HUES48 (cell line): ENCODE data around the gene ZNF750.

Experiments
- H3K27ac ChIP-seq: one replicate; pipeline ENCODE4 v1.7.0; 2013; ENCODE audit warnings: low read depth, low read length, inconsistent platforms
- H3K27me3 ChIP-seq: 2 replicates; pipeline ENCODE4 v1.6.1; 2013; ENCODE audit warnings: mild to moderate bottlenecking, low read length; ENCODE audit not compliant: control insufficient read depth, insufficient read depth
- H3K36me3 ChIP-seq: 2 replicates; pipeline ENCODE4 v1.6.1; 2013; ENCODE audit warnings: low read length; ENCODE audit not compliant: control insufficient read depth, insufficient read depth
- H3K4me1 ChIP-seq: 2 replicates; pipeline ENCODE4 v1.6.1; 2013; ENCODE audit warnings: mild to moderate bottlenecking, low read length; ENCODE audit not compliant: control insufficient read depth, insufficient read depth
- H3K4me3 ChIP-seq: 2 replicates; pipeline ENCODE4 v1.5.1; 2013; ENCODE audit warnings: mild to moderate bottlenecking, low read depth, low read length
- H3K9ac ChIP-seq: 2 replicates; pipeline ENCODE4 v1.6.1; 2013; ENCODE audit warnings: mild to moderate bottlenecking, low read depth, low read length, moderate library complexity
- H3K9me3 ChIP-seq: 2 replicates; pipeline ENCODE4 v1.6.1; 2013; ENCODE audit warnings: low read length; ENCODE audit not compliant: control insufficient read depth, insufficient read depth

ZNF750 gene

DNA sequence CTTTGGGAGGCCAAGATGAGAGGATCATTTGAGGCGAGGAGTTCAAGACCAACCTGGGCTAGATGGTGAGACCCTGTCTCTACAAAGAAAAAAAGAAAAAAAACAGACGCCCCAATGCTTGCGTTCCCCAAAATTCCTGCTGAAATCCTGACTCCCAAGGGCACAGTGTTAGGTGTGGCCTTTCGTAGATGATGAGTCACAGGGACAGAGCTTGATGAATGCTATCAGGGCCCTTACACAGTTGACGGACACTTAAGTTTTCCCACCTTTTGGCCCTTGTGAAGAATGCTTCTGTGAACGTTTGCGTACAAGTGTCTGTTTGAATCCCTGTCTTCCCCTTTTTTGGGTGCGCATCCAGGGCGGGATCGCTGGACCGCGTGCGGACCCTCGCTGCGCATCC lies 16.5 kb upstream of the ZNF750 start:
- H3K9ac ChIP-seq = no peak overlapping the region
- no peaks in the 10 kb centered on the region for H3K4me1 ChIP-seq
- H3K36me3 ChIP-seq = 0 out of 2 replicates have a peak, but pooled peaks cover 19% of the 10 kb centered on the region
- H3K27ac ChIP-seq = no peak overlapping the region
- H3K4me3 ChIP-seq = no peak overlapping the region
- H3K9me3 ChIP-seq = no peaks in the 10 kb centered on the region
- no peaks in the 10 kb centered on the region for H3K27me3 ChIP-seq

DNA sequence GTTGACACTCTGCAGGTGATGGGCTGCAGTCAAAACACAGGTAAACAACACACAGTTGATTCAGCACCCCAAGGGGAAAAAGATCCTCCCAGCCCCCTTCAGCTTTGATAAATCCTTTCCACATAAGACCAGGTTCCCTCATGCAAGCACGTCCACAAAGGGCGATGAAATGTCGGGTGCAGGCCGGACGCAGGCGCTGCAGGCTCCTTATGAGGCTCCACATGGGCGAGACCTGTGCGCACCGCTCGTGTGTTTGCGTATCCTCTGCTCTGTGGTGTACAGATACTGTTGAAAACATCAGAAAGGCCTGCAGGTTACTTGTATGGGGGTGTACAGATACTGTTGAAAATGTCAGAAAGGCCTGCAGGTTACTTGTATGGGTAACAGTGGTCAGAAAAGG lies 14.4 kb upstream of the ZNF750 start:
- H3K9ac ChIP-seq = no peak overlapping the region
- no peaks in the 10 kb centered on the region for H3K4me1 ChIP-seq
- H3K4me3 ChIP-seq = no peak overlapping the region
- no peaks in the 10 kb centered on the region for H3K27me3 ChIP-seq
- H3K9me3 ChIP-seq = no peaks in the 10 kb centered on the region
- no peak overlapping the region for H3K27ac ChIP-seq
- H3K36me3 ChIP-seq = peaks cover 24% of the 10 kb centered on the region; the same call in 1 of the 2 replicates

DNA sequence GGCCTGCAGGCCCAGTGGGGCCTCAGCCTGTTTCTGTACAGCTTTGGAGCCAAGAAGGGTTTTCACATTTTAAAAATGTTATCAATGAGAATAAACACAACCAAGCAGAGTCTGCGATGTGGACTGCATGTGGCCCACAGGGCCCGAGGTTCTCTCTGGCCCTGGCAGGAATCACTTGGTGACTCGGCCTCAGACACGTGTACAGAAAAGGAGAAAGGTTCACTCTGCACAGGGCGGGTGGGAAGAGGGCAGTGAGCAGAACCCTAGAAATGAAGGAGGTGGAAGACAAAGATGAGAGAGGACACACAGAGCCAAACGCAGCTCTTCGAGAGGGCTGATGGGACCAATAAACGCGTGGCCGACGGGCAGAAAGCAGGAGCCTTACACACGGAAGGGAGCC lies 11.6 kb upstream of the ZNF750 start:
- Histone ChIP-seq H3K27me3 (no peaks in the 10 kb centered on the region), H3K9me3 (no peaks in the 10 kb centered on the region), H3K4me1 (no peaks in the 10 kb centered on the region), H3K4me3 (no peak overlapping the region), H3K36me3 (peaks cover 27% of the 10 kb centered on the region; the same call in 1 of the 2 replicates), H3K9ac (no peak overlapping the region), H3K27ac (no peak overlapping the region)

DNA sequence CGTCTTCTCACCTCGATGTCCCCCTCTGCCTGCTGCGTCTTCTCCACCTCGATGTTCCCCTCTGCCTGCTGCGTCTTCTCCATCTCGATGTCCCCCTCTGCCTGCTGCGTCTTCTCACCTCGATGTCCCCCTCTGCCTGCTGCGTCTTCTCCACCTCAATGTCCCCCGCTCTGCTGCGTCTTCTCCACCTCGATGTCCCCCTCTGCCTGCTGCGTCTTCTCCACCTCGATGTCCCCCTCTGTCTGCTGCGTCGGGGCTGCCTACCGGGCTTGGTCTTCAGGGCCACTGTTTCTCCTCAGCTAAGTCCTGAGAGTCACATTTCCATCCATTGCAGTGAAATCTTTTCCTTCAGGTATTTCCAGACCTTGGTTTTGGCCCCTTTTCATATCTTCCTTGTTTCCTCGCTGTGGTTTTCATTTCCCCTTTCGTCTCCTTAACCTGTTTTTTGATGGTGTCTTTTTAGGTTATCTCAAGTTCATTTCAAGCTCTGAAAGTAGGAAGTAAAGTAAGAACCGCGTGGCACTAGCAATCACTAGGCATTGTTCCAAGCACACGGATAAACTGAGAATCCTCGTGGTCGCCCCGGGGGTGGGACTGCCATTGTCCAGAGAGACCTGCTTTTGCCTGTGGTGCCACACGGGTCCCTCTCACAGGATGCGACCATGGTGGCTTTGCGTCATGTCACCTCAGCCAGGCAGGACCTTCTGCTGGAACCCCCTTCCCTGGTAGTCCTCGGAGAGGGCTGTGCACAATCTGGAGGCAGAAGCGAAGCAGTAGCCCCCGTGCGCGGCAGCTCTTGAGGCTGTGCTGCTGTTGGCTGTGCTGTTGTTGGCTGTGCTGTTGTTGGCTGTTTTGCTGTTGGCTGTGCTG lies 9.5 kb upstream of the ZNF750 start:
- Histone ChIP-seq H3K4me3 (no peak overlapping the region), H3K27me3 (no peaks in the 10 kb centered on the region), H3K4me1 (no peaks in the 10 kb centered on the region), H3K36me3 (peaks cover 22% of the 10 kb centered on the region; the same call in 1 of the 2 replicates), H3K9ac (no peak overlapping the region), H3K9me3 (no peaks in the 10 kb centered on the region), H3K27ac (no peak overlapping the region)

DNA sequence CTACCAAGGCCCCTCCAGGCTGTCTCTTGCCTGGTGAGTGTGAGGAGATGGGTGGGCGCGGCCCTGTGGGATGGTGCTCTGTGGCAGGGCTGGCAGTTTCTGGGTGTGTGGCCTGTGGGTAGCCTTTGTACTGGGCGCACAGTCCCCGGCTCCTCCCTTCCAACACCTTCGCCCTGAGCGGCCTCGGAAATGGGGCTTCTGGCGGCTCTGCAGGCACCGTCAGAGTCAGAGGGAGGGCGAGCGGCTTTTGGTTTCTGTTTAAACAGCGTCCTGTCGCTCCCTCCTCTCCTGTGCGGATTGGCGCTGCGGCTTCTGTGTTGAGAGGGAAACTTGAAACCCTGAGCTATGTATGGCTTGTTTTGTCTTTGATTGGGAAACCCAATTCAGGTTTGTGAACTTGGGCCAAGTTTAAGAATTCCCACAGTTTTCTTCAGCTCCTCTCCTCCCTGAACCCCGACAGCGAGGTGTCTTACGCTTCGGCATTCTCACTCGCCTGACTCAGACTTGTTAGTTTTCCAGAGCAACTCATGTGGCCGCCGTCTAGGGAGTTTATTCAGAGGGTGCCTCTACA lies 8.3 kb upstream of the ZNF750 start:
- H3K27ac ChIP-seq = no peak overlapping the region
- no peaks in the 10 kb centered on the region for H3K9me3 ChIP-seq

DNA sequence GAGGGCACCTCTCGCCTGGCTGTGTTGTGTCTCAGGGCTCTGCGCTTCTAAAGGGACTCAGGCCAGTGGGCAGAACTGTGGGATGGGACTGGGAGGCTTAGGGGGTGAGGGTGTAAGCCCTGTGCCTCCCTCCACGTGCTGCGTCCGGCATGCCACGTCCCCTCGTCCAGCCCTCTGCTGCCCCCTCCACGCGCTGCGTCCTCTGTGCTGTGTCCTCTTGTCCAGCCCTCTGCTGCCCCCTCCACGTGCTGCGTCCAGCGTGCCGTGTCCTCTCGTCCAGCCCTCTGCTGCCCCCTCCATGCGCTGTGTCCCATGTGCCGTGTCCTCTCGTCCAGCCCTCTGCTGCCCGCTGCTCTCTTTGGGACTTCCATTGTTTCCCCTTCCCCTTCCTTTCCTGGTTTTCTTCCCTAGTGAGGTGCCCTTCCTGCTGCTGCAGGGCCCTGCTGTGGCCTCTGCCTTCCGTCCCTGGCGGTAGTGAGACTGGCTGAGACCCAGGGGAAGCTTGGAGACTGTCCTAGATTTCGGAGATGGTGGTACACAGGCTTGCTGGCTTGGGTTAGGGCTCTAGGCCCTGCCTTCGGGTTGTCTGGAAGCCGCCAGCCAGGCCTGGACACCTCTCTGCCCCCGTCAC lies 6.4 kb upstream of the ZNF750 start:
- Histone ChIP-seq H3K27me3 (no peaks in the 10 kb centered on the region), H3K27ac (no peak overlapping the region), H3K9me3 (no peaks in the 10 kb centered on the region), H3K9ac (no peak overlapping the region), H3K4me1 (no peaks in the 10 kb centered on the region), H3K4me3 (no peak overlapping the region), H3K36me3 (peaks cover 14% of the 10 kb centered on the region; the same call in 1 of the 2 replicates)

More for the DNA sequence above, 8.3 kb upstream of the ZNF750 start:
- Histone ChIP-seq H3K27me3 (no peaks in the 10 kb centered on the region), H3K4me3 (no peak overlapping the region), H3K4me1 (no peaks in the 10 kb centered on the region), H3K36me3 (peaks cover 17% of the 10 kb centered on the region; the same call in 1 of the 2 replicates), H3K9ac (no peak overlapping the region)

DNA sequence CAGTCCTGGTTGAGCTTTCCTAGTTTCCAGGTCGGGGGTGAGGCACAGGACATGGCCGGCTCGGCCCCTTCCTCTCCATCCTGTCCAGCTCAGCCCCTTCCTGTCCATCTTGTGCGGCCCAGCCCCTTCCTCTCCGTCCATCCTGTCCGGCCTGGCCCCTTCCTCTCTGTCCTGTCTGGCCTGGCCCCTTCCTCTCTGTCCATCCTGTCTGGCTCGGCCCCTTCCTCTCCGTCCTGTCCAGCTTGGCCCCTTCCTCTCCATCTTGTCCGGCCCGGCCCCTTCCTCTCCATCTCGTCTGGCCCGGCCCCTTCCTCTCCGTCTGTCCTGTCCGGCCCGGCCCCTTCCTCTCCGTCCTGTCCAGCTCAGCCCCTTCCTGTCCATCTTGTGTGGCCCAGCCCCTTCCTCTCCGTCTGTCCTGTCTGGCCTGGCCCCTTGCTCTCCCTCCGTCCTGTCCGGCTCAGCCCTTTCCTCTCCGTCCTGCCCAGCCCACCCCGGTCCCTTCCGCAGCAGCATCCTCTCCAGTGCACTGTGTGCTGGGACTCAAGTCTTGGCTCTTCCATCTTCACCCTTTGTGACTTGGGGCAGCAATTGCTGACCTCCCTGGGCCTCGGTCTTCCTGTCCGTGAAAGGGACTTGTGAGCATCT lies 5.5 kb upstream of the ZNF750 start:
- Histone ChIP-seq H3K9me3 (no peaks in the 10 kb centered on the region), H3K4me1 (peaks cover 2% of the 10 kb centered on the region), H3K9ac (no peak overlapping the region), H3K27ac (no peak overlapping the region), H3K4me3 (no peak overlapping the region), H3K27me3 (no peaks in the 10 kb centered on the region), H3K36me3 (peaks cover 14% of the 10 kb centered on the region; the same call in 1 of the 2 replicates)

DNA sequence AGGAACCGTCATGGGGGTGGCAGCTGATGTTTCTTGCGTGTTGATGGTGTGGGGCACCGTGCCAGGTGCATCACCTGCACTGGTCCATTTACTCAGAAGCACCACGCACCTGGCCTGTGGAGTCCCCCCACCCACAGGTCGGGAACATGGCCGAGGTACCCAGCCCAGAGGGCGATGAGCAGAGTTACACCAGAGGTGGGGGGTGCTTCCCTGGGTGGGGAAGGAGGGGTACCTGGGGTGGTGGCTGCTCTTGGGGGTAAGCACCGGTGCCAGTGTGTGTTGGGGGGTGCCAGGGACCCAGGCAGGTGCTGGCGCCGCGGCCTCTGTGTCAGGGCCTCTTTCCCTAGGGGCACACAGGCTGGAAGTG lies 5.0 kb upstream of the ZNF750 start:
- H3K9ac ChIP-seq = no peak overlapping the region
- no peak overlapping the region for H3K4me3 ChIP-seq
- peaks cover 7% of the 10 kb centered on the region for H3K4me1 ChIP-seq

DNA sequence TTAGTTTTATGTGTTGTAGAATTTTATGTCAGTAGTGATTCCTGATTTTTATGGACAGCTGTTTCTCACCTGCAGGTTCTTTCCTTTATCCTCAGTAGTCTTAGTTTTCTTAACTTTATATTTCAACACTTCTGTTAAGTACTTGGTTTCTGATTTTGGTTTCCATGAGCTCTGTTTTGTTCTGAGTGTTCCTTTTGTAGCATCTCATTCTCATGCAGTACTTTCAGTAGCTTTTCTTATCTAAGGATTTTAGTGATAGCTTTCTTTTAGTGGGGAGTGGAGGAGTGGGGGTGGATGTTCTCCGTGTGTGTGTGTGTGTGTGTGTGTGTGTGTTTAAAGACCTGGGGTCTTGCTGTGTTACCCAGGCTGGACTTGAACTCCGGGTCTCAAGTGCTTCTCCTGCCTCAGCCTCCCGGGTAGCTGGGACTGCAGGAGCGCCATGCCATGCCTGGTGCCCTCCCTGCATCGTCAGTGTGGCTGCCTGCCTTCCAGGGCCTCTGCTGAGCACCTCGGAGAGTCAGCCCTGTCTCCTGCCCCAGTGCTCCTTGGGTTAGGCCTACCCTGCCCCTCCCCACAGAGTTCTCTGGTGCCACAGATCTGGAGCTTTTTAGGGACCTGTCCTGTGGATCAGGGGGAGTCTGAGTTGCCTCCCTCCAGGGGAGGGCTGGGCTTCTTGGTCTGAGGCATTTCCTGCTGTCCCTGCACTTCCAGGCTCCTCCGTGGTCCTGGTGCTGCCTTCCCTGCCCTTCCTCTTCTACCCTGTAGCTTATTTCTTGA lies 4.3 kb upstream of the ZNF750 start:
- H3K9me3 ChIP-seq = no peaks in the 10 kb centered on the region
- H3K27me3 ChIP-seq = no peaks in the 10 kb centered on the region
- H3K27ac ChIP-seq = no peak overlapping the region
- 0 out of 2 replicates have a peak, but pooled peaks cover 8% of the 10 kb centered on the region for H3K36me3 ChIP-seq
- no peak overlapping the region for H3K9ac ChIP-seq
- H3K4me1 ChIP-seq = peaks cover 11% of the 10 kb centered on the region
- H3K4me3 ChIP-seq = no peak overlapping the region

More for the DNA sequence above, 5.0 kb upstream of the ZNF750 start:
- Histone ChIP-seq H3K27me3 (no peaks in the 10 kb centered on the region), H3K27ac (no peak overlapping the region), H3K9me3 (no peaks in the 10 kb centered on the region), H3K36me3 (peaks cover 14% of the 10 kb centered on the region; the same call in 1 of the 2 replicates)

DNA sequence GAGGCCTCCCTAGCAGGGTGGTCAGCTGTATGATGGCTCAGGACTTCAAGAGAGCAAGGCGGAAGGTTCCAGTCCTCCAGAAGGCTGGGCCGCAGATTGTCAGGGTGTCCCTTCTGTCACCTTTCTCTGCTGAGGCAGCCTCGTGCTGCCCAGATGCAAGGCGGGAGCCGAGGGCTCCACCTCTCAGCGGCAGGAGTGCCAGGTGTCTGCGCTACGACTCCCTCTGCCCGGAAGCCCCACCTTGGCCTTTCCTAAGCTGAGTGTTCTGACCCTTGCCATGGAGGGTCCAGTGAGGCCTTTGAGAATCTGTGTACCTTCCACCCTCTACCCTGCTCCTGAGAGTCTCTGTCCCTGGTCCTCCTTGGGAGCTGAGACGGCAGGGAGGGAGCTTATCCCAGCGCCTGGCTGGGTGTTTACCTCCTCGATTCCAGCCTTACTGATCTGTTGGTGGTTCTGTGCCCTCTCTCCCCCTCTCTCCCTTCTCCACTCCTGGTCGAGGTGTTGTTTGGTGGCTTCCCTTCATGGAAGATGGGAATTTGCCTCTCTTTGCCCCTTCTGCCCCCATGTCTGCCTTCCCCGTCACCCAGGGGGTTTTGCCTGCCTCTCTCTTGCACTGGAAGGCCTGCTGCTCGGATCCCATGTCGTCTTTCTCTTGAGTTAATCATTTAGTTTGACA lies 2.2 kb upstream of the ZNF750 start:
- Histone ChIP-seq H3K4me3 (no peak overlapping the region), H3K27me3 (no peaks in the 10 kb centered on the region), H3K36me3 (0 out of 2 replicates have a peak, but pooled peaks cover 12% of the 10 kb centered on the region), H3K27ac (no peak overlapping the region), H3K4me1 (peaks cover 11% of the 10 kb centered on the region), H3K9ac (no peak overlapping the region), H3K9me3 (no peaks in the 10 kb centered on the region)
